ENCODE data around the gene OTOP2. TPM values are rescaled to one million over a fixed set of nuclear protein-coding genes. Genes with fewer than 3 reads are reported as not detected.
A peak's percentile ranks its signal among the peaks of the same experiment; 100 is the strongest.

Gene OTOP2
- total and polyA plus RNA-seq, 2 of the 8 experiments (the other 6 are each of a cell fraction or from before 2014, with no cell fraction given): 0.23 TPM; not detected in 1

DNA sequence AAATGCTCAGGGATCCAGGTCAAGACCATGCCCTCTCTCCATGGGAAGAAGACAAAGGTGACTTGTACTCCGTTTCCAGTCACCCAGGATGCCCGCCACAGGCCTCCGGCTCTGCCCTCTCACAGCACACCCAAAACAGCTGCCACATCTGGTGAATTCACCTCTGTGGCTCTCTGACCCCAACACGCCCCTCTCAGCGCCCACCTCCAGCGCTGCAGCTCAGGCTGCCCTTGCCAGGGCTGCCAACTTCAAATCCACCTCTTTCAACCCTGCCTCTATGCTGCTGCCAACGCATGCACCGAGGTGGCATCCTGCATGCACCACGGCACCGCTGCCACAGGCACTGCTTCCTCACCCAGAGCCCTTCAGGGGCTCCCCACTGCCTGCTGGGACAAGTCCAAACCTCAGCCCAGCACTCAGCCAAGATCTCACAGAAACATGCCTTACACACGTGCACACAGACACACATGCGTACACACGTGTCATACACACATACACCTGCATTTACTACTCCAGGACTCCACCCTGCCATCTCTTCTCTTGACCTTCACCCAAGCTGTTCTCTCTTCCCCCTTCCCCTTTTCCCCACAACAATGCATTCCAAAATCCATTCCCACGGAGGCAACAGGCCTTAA lies 41.0 kb downstream of the OTOP2 start:
- Histone ChIP-seq H3K79me2 (ENCODE audit: control insufficient read depth in 1 of 2, insufficient read depth in 2 of 2, low read length in 2 of 2) (no peaks in the 10 kb centered on the region), H2BK12ac (ENCODE audit: low read depth, low read length) (no peak overlapping the region), H3K4ac (replicated peaks; ENCODE audit: insufficient read length, low read depth, low read length) (no peak overlapping the region), H2BK120ac (replicated peaks; ENCODE audit: low read depth, low read length) (no peak overlapping the region), H3K18ac (ENCODE audit: extremely low read depth, low read length) (no peak overlapping the region), H2BK15ac (ENCODE audit: low read length) (0 out of 2 replicates have a peak overlapping the region, but pooled peaks have one; percentile 83), H2BK5ac (ENCODE audit: low read depth, low read length) (no peak overlapping the region), H4K20me1 (replicated peaks in 1 of 2; ENCODE audit: control insufficient read depth in 1 of 2, insufficient read depth in 2 of 2, low read length in 2 of 2) (peaks cover 0 to 1% of the 10 kb centered on the region in 2 experiments), H3K23me2 (ENCODE audit: low read depth, low read length) (0 out of 2 replicates have a peak, but pooled peaks cover 3% of the 10 kb centered on the region), H3K27ac (ENCODE audit: low read depth, low read length) (no peak overlapping the region), H4K91ac (replicated peaks; ENCODE audit: insufficient read length, low read length) (no peak overlapping the region), H4K8ac (ENCODE audit: extremely low read depth, insufficient read depth, low read length) (0 out of 2 replicates have a peak overlapping the region, but pooled peaks have one; percentile 1), H2AK5ac (ENCODE audit: low read depth, low read length) (no peak overlapping the region), H3K36me3 (ENCODE audit: control insufficient read depth in 2 of 4, insufficient read depth in 4 of 4, low read length in 3 of 4) (no peaks in the 10 kb centered on the region), H3K4me3 (ENCODE audit: extremely low read depth in 1 of 4, insufficient read depth in 2 of 4, low read depth in 3 of 4, low read length in 4 of 4) (no peak overlapping the region), H3K79me1 (ENCODE audit: low read depth, low read length) (no peaks in the 10 kb centered on the region), H3K4me1 (replicated peaks in 1 of 4; ENCODE audit: control insufficient read depth in 3 of 4, insufficient read depth in 4 of 4, low read length in 3 of 4) (peaks cover 0 to 13% (median 10%) of the 10 kb centered on the region in 4 experiments; a peak in 6 of 7 replicates), H3K56ac (replicated peaks; ENCODE audit: insufficient read length, low read depth, low read length) (no peak overlapping the region), H3K9me3 (ENCODE audit: insufficient read depth in 2 of 2, low read depth in 1 of 2, low read length in 1 of 2) (no peaks in the 10 kb centered on the region), H2BK20ac (ENCODE audit: low read length) (no peak overlapping the region), H3K14ac (ENCODE audit: insufficient read length) (no peak overlapping the region), H3K23ac (ENCODE audit: insufficient read length) (no peak overlapping the region), H3K27me3 (replicated peaks in 1 of 4; ENCODE audit: control insufficient read depth in 3 of 4, extremely low read depth in 1 of 4, insufficient read depth in 3 of 4, low read length in 3 of 4) (no peaks in the 10 kb centered on the region), H4K5ac (ENCODE audit: insufficient read length, low read depth, low read length) (no peak overlapping the region), H3K9ac (replicated peaks in 1 of 4; ENCODE audit: extremely low read depth in 1 of 4, low read depth in 3 of 4, low read length in 3 of 4) (no peak overlapping the region), H3K4me2 (ENCODE audit: insufficient read depth in 1 of 2, low read depth in 2 of 2, low read length in 2 of 2) (no peak overlapping the region), H2AFZ (ENCODE audit: low read length) (no peak overlapping the region)
- WGBS, 2 experiments (ENCODE audit: extremely low coverage in 1 of 2, insufficient coverage in 1 of 2, insufficient read length in 1 of 2, insufficient replicate concordance in 2 of 2, low coverage in 1 of 2, low lambda C conversion rate in 2 of 2, missing lambda C conversion rate in 1 of 2): 88% methylated on average over 14 of the region's 14 CpGs; no CpG with 5 or more reads in 1 of the 2 experiments
- POLR2A ChIA-PET (ENCODE audit: partially characterized antibody): interaction anchor here (0.6 to 0.7 kb wide), 2 partner anchors 81 to 225 kb away, joined by 3 read pairs; no protein-coding TSS in a partner anchor
- no peak for DNase-seq (ENCODE audit: low read depth in 1 of 2, low spot score in 2 of 2)
- CTCF ChIA-PET (ENCODE audit: partially characterized antibody): interaction anchor here (2.2 to 27.2 kb wide), 5 partner anchors 7 to 59 kb away, joined by 15 to 1072 read pairs (median 89); partner anchors contain the start of genes HID1, MRPL58, OTOP2 and OTOP3
- FAIRE-seq: no peak
- no peak for TF ChIP-seq SP4 (IDR thresholded peaks at IDR 0.05; ENCODE audit: low read length)
- no peak for TF ChIP-seq RFX5 (IDR thresholded peaks at IDR 0.05; ENCODE audit: borderline replicate concordance, low read depth, low read length)
- TF ChIP-seq NANOG (IDR thresholded peaks at IDR 0.05; ENCODE audit: insufficient read depth, low read depth, low read length, poor library complexity, severe bottlenecking): no peak
- no peak for TF ChIP-seq CTBP2 (IDR thresholded peaks at IDR 0.05; ENCODE audit: borderline replicate concordance, insufficient read depth, insufficient read length, low read length)
- no peak for TF ChIP-seq SIRT6 (IDR thresholded peaks at IDR 0.05; ENCODE audit: low read length)
- no peak for TF ChIP-seq RBBP5 (IDR thresholded peaks at IDR 0.05; ENCODE audit: borderline replicate concordance, low read depth, low read length)
- no peak for TF ChIP-seq MAFK (IDR thresholded peaks at IDR 0.05; ENCODE audit: low read depth, low read length)
- no peak for TF ChIP-seq TAF7 (optimal IDR thresholded peaks at IDR 0.05; ENCODE audit: borderline replicate concordance, low read depth, low read length)
- no peak for TF ChIP-seq SP1 (IDR thresholded peaks at IDR 0.05; ENCODE audit: low read depth, low read length)
- TF ChIP-seq CREB1 (IDR thresholded peaks at IDR 0.05): no peak
- TF ChIP-seq EP300 (IDR thresholded peaks at IDR 0.05; ENCODE audit: borderline replicate concordance in 1 of 2, low read depth in 2 of 2, low read length in 2 of 2): no peak
- TF ChIP-seq, protein P1, sequence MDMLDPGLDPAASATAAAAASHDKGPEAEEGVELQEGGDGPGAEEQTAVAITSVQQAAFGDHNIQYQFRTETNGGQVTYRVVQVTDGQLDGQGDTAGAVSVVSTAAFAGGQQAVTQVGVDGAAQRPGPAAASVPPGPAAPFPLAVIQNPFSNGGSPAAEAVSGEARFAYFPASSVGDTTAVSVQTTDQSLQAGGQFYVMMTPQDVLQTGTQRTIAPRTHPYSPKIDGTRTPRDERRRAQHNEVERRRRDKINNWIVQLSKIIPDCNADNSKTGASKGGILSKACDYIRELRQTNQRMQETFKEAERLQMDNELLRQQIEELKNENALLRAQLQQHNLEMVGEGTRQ (IDR thresholded peaks at IDR 0.05; ENCODE audit: low read length): no peak
